ENCODE measurements around the gene PACS2.

PACS2 gene

GRCh38 chr14:105408592-105408991 lies 94.0 kb downstream of the PACS2 start:
- DNase-seq (ENCODE audit: low spot score) = no peak

- DNase-seq (ENCODE audit: low spot score) = no peak
Measured at GRCh38 chr14:105409364-105409763, 94.8 kb downstream of the PACS2 start.

- peak; percentile 28 for DNase-seq (ENCODE audit: low spot score)
Measured at GRCh38 chr14:105410642-105411016, 96.1 kb downstream of the PACS2 start.

- peak; percentile 93 for DNase-seq (ENCODE audit: low spot score)
Measured at GRCh38 chr14:105411017-105411941, 96.7 kb downstream of the PACS2 start.

GRCh38 chr14:105411985-105412770 lies 97.6 kb downstream of the PACS2 start:
- peak; percentile 39 for DNase-seq (ENCODE audit: low spot score)

- peak; percentile 21 for DNase-seq (ENCODE audit: low spot score)
Measured at GRCh38 chr14:105412771-105413543, 98.4 kb downstream of the PACS2 start.

GRCh38 chr14:105413544-105413886 lies 99.0 kb downstream of the PACS2 start:
- peak; percentile 18 for DNase-seq (ENCODE audit: low spot score)

- DNase-seq (ENCODE audit: low spot score) = peak; percentile 93
Measured at GRCh38 chr14:105414456-105415371, 100.2 kb downstream of the PACS2 start.

GRCh38 chr14:105415481-105416428 lies 101.2 kb downstream of the PACS2 start:
- no peak for DNase-seq (ENCODE audit: low spot score)

- DNase-seq (ENCODE audit: low spot score) = no peak
Measured at GRCh38 chr14:105416671-105417070, 102.1 kb downstream of the PACS2 start.

GRCh38 chr14:105417690-105418121 lies 103.2 kb downstream of the PACS2 start:
- DNase-seq (ENCODE audit: low spot score) = no peak

GRCh38 chr14:105418269-105419194 lies 104.0 kb downstream of the PACS2 start:
- DNase-seq (ENCODE audit: low spot score) = no peak

GRCh38 chr14:105419195-105420091 lies 104.9 kb downstream of the PACS2 start, which contains the start of gene MTA1:
Gene MTA1, plus strand, starts transcription at chr14:105419827. Its CDS starts 209 bp downstream, at chr14:105420036.
- peak; percentile 93 for DNase-seq (ENCODE audit: low spot score)

GRCh38 chr14:105420101-105420973 lies 105.8 kb downstream of the PACS2 start:
- DNase-seq (ENCODE audit: low spot score) = no peak

GRCh38 chr14:105420974-105421674 lies 106.6 kb downstream of the PACS2 start:
- peak; percentile 52 for DNase-seq (ENCODE audit: low spot score)
